Measurements from ENCODE around the gene TBPL2. TPM values are rescaled to one million over a fixed set of nuclear protein-coding genes. Genes with fewer than 3 reads are reported as not detected.

The TBPL2 gene
- total RNA-seq, 1 experiment from 2014 or later = not detected

DNA sequence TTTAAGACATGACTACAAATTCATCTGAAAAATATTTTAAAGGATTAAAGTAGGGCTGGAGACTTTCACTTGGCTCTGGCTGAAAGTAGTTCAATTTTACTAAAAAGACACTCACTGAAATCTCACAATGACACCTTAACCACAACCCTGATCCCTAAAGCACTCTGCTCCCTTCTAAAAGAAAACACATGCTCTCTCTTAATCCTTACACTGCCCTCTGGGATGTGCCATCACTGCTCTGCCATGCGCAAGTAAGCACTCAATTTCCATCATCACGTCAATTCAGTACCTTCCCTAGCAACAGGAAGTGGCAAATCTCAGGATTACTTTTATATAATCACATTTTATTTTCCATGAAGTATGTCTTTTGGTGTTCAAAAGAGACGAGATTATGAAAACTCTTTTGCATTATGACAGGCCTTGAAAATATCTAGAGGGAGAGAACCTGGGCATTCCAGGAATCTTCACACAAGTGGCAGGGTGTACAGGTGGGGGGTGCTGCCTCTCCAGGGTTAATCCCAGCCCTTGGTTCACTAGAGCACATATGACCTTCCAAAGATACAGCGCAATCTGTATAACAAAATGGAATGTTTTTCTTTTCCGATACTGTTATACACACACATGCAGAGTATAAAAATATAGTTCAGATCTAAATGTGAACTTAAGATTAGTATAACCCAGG, 36.1 kb downstream of the TBPL2 start:
- no peak for DNase-seq (ENCODE audit: low read depth)

DNA sequence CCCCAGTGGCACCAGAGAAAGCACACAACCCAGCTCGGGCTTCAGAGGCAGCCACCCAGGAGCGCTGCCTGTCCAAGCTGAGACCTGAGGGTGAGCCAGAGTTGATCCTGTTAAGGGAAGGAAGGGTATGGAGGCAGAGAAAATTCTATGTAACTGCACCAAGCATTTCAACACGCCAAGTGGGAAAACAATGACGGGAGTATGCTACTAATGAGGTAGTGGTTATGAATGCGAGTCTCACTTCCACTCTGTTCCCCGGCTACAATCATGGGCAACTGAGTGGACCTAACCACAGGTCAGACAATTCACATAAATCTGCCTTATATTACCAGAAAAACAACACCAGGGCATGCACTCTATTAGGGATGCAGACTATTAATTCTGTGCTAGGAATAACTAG, 38.7 kb downstream of the TBPL2 start:
- no peak for DNase-seq (ENCODE audit: low read depth)

GRCh38 chr14:55399852-55400251, 40.6 kb downstream of the TBPL2 start:
- DNase-seq (ENCODE audit: low read depth) = peak; percentile 58

GRCh38 chr14:55399183-55399582, 41.2 kb downstream of the TBPL2 start:
- no peak for DNase-seq (ENCODE audit: low read depth)

DNA sequence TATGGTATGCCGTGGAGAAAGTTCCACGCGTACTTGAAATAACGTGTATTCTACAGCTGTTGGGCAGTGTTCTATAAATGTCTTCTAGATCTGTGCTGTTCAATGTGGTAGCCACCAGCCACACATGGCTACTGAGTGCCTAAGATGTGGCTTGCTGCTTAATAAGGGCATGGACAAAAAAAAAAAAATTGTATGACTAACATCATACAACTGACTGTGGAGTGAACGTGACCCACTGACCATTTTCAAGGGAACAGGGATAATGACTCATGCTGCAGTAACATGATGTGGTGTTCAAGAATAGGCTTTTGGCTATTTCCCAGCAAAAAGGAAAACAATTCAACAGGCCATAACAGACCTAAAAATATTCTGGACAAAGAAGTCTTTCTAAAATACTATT, 41.7 kb downstream of the TBPL2 start:
- DNase-seq (ENCODE audit: low read depth) = peak; percentile 99

DNA sequence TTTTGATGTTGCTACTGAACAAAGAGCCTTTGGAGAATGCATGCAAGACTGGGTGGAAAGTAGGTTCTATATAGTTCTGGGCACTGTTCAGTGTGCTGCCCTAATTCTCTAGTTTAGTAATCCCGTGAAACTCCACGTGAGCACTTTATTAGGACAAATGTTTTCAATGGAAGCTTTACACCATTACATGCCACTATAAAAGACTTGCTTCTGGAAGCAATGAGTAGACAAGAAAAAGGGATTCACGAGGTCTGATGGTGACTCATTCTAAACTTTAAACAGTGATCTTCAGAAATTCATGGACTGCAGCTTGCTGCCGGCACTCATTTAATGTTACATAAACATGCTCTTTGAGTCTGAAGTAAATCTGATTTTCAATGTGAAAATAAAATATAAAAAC, 51.1 kb downstream of the TBPL2 start:
- DNase-seq (ENCODE audit: low read depth) = peak; percentile 59

DNA sequence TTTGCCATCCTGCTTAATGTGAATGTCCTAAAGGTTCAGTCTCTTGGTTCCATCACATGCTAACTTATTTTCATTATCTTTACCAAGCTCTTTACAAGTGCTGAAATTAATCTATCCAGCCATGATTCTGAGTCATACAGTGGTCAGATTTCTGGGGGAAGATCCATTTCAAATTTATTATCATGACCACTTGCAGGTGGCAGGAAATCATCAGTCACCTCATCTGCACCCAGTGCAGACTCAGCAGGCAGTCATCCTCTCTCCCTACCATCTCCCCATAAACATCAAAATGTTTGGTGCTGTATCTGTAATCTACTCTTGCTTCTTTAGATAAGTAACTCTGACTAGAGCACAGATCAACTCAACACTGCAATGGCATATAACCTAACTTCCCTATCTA, 52.3 kb downstream of the TBPL2 start:
- DNase-seq (ENCODE audit: low read depth) = peak; percentile 75

DNA sequence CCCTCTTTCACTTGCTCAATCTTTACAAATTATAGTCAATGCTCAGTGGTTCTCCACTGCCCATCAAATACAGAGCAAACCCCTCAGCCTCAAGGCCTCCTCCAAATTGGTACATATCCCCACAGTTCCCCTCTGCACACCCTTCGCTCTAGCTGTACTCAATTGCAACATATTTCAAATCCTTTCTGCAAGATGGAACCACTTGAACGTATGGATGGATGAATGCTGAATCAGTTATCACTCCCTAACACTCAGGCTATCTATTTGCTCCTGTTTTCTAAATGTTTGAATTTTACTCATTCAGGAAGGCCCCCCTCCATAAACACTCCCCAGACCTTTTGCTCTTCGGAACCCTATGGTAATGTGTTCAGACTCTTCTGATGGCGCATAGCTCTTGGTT, 53.3 kb downstream of the TBPL2 start:
- no peak for DNase-seq (ENCODE audit: low read depth)

- DNase-seq (ENCODE audit: low read depth) = no peak
These were observed 54.2 kb downstream of the TBPL2 start for GRCh38 chr14:55386037-55386808.

- no peak for DNase-seq (ENCODE audit: low read depth)
These were observed 55.9 kb downstream of the TBPL2 start for GRCh38 chr14:55384536-55384935.

GRCh38 chr14:55383541-55384140, 56.8 kb downstream of the TBPL2 start:
- peak; percentile 33 for DNase-seq (ENCODE audit: low read depth)

DNA sequence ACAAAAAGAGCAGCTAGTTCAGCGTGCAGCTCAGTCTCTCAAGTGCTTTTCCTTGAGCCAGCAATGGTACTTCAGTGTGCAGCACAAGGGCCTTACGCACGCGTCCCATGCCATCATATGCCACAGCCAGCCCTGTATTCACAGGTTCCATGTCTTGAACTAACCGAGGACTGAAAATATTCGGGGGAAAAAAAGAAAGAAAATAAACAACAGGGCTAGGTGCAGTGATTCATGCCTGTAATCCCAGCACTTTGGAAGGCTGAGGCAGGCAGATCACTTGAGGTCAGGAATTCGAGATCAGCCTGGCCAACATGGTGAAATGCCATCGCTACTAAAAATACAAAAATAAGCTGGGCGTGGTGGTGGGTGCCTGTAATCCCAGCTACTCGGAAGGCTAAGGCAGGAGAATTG, 57.4 kb downstream of the TBPL2 start:
- peak; percentile 60 for DNase-seq (ENCODE audit: low read depth)

GRCh38 chr14:55382483-55382882, 57.9 kb downstream of the TBPL2 start:
- no peak for DNase-seq (ENCODE audit: low read depth)

GRCh38 chr14:55381561-55381960, 58.9 kb downstream of the TBPL2 start:
- no peak for DNase-seq (ENCODE audit: low read depth)

- DNase-seq (ENCODE audit: low read depth) = no peak
These were observed 59.4 kb downstream of the TBPL2 start for GRCh38 chr14:55381040-55381439.

DNA sequence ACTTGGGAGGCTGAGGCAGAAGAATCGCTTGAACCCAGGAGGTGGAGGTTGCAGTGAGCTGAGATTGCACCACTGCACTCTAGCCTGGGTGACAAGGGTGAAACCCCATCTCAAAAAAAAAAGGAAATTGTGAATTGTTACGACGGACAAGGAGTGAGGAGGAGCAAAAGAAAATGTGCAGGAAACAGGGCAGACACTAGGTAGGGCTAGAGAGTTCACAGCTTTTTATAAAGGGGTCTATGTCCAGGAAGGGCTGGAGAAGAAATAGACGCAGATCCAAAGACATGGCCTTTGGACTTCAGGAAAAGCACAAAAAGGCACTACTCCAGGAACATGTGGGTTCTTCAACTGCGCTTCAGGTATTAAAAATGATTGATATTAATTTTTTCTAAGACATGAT, 63.2 kb downstream of the TBPL2 start:
- no peak for DNase-seq (ENCODE audit: low read depth)

- no peak for DNase-seq (ENCODE audit: low read depth)
These were observed 65.6 kb downstream of the TBPL2 start for GRCh38 chr14:55374771-55375170.

- DNase-seq (ENCODE audit: low read depth) = peak; percentile 40
These were observed 66.4 kb downstream of the TBPL2 start for GRCh38 chr14:55373784-55374705.

- no peak for DNase-seq (ENCODE audit: low read depth)
These were observed 67.6 kb downstream of the TBPL2 start for GRCh38 chr14:55372825-55373224.

- no peak for DNase-seq (ENCODE audit: low read depth)
These were observed 68.0 kb downstream of the TBPL2 start for GRCh38 chr14:55372423-55372822.

DNA sequence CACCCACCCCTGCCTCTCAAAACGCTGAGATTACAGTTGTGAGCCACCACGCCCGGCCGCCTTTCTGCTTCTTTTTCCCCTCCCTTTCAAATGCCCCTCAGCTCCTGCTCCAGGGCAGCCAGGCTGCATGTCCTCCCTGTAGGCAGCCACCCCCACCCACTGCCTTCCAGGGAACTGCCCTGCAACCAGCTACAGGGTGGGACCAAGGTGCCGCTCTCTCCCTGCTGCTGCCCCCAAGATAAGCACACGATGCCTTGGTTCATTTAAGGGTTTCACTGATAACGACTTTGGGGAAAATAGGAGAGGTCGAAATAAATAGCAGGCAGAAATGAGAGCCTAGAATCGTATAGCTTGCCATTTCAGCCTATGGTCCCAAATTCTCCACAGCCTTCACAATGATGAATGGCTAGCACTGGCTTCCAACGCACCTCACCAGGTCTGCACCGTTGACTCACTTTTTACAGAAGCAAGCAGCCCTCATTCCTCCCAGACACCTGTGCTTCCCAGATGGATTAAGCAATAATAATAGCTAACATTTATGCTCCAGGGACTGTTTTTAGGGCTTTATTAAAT, 69.4 kb downstream of the TBPL2 start:
- no peak for DNase-seq (ENCODE audit: low read depth)
